Peyer's patch (tissue), 4 donors: ENCODE results near the gene JMY. TPM values are rescaled to one million over a fixed set of nuclear protein-coding genes. Genes with fewer than 3 reads are reported as not detected.

Experiments used
- DNase-seq, 3 donors: peaks; one replicate each; pipeline ENCODE4 v3.0.0-alpha.2; 2017 to 2019
- H3K27ac ChIP-seq, 4 donors: fragments of 200-600 bp; sonication (generic); one replicate each; pipeline ENCODE4 v1.5.1; 2016 to 2019
- H3K27me3 ChIP-seq, 2 donors: fragments of 200-600 bp; sonication (generic); one replicate each; pipeline ENCODE4 v1.5.1; 2019
- H3K36me3 ChIP-seq, 3 donors: fragments of 200-600 bp; sonication (generic); one replicate each; pipeline ENCODE4 v1.5.1; 2016 to 2019
- H3K4me1 ChIP-seq, 4 donors: fragments of 200-600 bp; sonication (generic); one replicate each; pipeline ENCODE4 v1.5.1; 2016 to 2019
- H3K4me3 ChIP-seq, 4 donors: fragments of 200-600 bp; sonication (generic); 1 replicate in 3 of 4; 2 replicates in 1 of 4; pipeline ENCODE4 v1.5.1; 2016 to 2019; ENCODE audit warnings: mild to moderate bottlenecking in 1 of 4
- H3K9me3 ChIP-seq, 4 donors: fragments of 200-600 bp; sonication (generic); one replicate each; pipeline ENCODE4 v1.5.1; 2016 to 2019; ENCODE audit warnings: mild to moderate bottlenecking in 1 of 4
- CTCF ChIP-seq, 6 experiments: fragments of 450-650 bp in 4 of 6; fragments of 200-600 bp in 2 of 6; sonication (generic) in 1 of 6; IDR thresholded peaks; one replicate each; pipeline ENCODE4 v1.5.1; 2017 to 2019; ENCODE audit warnings: antibody characterized with exemption in 6 of 6, mild to moderate bottlenecking in 3 of 6, moderate library complexity in 1 of 6
- POLR2A ChIP-seq, 2 donors: fragments of 450-650 bp; IDR thresholded peaks; one replicate each; pipeline ENCODE4 v1.5.1; 2017; ENCODE audit warnings: antibody characterized with exemption in 2 of 2, mild to moderate bottlenecking in 2 of 2, moderate library complexity in 2 of 2
- total RNA-seq, 4 donors: library from RNA; depleted of rRNA; stranded (reverse); fragments of >200 nt; gene quantifications; one replicate each; pipeline ENCODE4 v1.1.0, GENCODE V29; 2016

The JMY gene
- total RNA-seq, 4 donors from 2014 or later: 10.3 to 16.5 (median 12.3) TPM

- Histone ChIP-seq H3K36me3 (no peaks in the 10 kb centered on the region), H3K27me3 (no peaks in the 10 kb centered on the region), H3K4me1 (no peaks in the 10 kb centered on the region), H3K4me3 (no peak overlapping the region), H3K9me3 (no peaks in the 10 kb centered on the region), H3K27ac (no peak overlapping the region)
- DNase-seq: no peak
- no peak for TF ChIP-seq POLR2A (IDR thresholded peaks at IDR 0.05)
Observed at GRCh38 chr5:79209505-79209904, 26.4 kb upstream of the JMY start.

- Histone ChIP-seq H3K4me1 (no peaks in the 10 kb centered on the region), H3K27me3 (no peaks in the 10 kb centered on the region), H3K9me3 (no peaks in the 10 kb centered on the region), H3K36me3 (no peaks in the 10 kb centered on the region), H3K4me3 (no peak overlapping the region), H3K27ac (no peak overlapping the region)
- no peak for DNase-seq
- no peak for TF ChIP-seq POLR2A (IDR thresholded peaks at IDR 0.05)
- no peak for TF ChIP-seq CTCF (IDR thresholded peaks at IDR 0.05)
Observed at GRCh38 chr5:79224286-79224984, 11.5 kb upstream of the JMY start.

GRCh38 chr5:79225026-79225425 is 10.9 kb upstream of the JMY start:
- no peak overlapping the region for H3K4me3 ChIP-seq
- H3K4me1 ChIP-seq: no peaks in the 10 kb centered on the region
- no peak overlapping the region for H3K27ac ChIP-seq
- H3K36me3 ChIP-seq: no peaks in the 10 kb centered on the region
- H3K27me3 ChIP-seq: no peaks in the 10 kb centered on the region
- TF ChIP-seq POLR2A (IDR thresholded peaks at IDR 0.05): no peak
- no peak for TF ChIP-seq CTCF (IDR thresholded peaks at IDR 0.05)
- no peak for DNase-seq
- no peaks in the 10 kb centered on the region for H3K9me3 ChIP-seq

GRCh38 chr5:79225441-79225840 is 10.5 kb upstream of the JMY start:
- no peaks in the 10 kb centered on the region for H3K27me3 ChIP-seq
- H3K27ac ChIP-seq: no peak overlapping the region
- no peak for TF ChIP-seq POLR2A (IDR thresholded peaks at IDR 0.05)
- TF ChIP-seq CTCF (IDR thresholded peaks at IDR 0.05): no peak

GRCh38 chr5:79227484-79228025 is 8.4 kb upstream of the JMY start:
- no peaks in the 10 kb centered on the region for H3K36me3 ChIP-seq
- H3K27me3 ChIP-seq: no peaks in the 10 kb centered on the region
- no peak overlapping the region for H3K27ac ChIP-seq
- H3K4me3 ChIP-seq: no peak overlapping the region
- H3K4me1 ChIP-seq: no peaks in the 10 kb centered on the region
- no peaks in the 10 kb centered on the region for H3K9me3 ChIP-seq
- TF ChIP-seq POLR2A (IDR thresholded peaks at IDR 0.05): no peak
- TF ChIP-seq CTCF (IDR thresholded peaks at IDR 0.05): no peak
- DNase-seq: no peak

More at GRCh38 chr5:79225441-79225840, 10.5 kb upstream of the JMY start:
- H3K4me1 ChIP-seq: no peaks in the 10 kb centered on the region
- DNase-seq: no peak
- H3K4me3 ChIP-seq: no peak overlapping the region
- H3K36me3 ChIP-seq: no peaks in the 10 kb centered on the region
- H3K9me3 ChIP-seq: no peaks in the 10 kb centered on the region

GRCh38 chr5:79229357-79230174 is 6.4 kb upstream of the JMY start:
- no peak overlapping the region for H3K4me3 ChIP-seq
- H3K9me3 ChIP-seq: no peaks in the 10 kb centered on the region
- H3K27ac ChIP-seq: no peak overlapping the region
- TF ChIP-seq POLR2A (IDR thresholded peaks at IDR 0.05): no peak
- TF ChIP-seq CTCF (IDR thresholded peaks at IDR 0.05): no peak
- no peaks in the 10 kb centered on the region for H3K36me3 ChIP-seq
- DNase-seq: peak in 1 of 3 donors; percentile 48
- no peaks in the 10 kb centered on the region for H3K4me1 ChIP-seq
- H3K27me3 ChIP-seq: no peaks in the 10 kb centered on the region
